Astrocyte (in vitro differentiated cells and primary cell): ENCODE data around the gene TARDBP.

Source experiments
- EZH2 ChIP-seq: IDR thresholded peaks from 2 replicates; pipeline ENCODE4 v1.6.1; 2012; ENCODE audit warnings: mild to moderate bottlenecking, low read length, inconsistent platforms; ENCODE audit not compliant: insufficient read depth
- TF ChIP-seq, protein P1 (sequence below): IDR thresholded peaks from 2 replicates; pipeline ENCODE4 v1.5.1; 2011; ENCODE audit warnings: low read depth, mild to moderate bottlenecking, inconsistent platforms, low read length, moderate library complexity; ENCODE audit not compliant: insufficient read depth

GRCh38 chr1:11042065-11042464 is 29.6 kb downstream of the TARDBP start:
- TF ChIP-seq, protein P1, sequence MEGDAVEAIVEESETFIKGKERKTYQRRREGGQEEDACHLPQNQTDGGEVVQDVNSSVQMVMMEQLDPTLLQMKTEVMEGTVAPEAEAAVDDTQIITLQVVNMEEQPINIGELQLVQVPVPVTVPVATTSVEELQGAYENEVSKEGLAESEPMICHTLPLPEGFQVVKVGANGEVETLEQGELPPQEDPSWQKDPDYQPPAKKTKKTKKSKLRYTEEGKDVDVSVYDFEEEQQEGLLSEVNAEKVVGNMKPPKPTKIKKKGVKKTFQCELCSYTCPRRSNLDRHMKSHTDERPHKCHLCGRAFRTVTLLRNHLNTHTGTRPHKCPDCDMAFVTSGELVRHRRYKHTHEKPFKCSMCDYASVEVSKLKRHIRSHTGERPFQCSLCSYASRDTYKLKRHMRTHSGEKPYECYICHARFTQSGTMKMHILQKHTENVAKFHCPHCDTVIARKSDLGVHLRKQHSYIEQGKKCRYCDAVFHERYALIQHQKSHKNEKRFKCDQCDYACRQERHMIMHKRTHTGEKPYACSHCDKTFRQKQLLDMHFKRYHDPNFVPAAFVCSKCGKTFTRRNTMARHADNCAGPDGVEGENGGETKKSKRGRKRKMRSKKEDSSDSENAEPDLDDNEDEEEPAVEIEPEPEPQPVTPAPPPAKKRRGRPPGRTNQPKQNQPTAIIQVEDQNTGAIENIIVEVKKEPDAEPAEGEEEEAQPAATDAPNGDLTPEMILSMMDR, result no peak
- TF ChIP-seq EZH2, result no peak
